HG02970 (cell line): ENCODE results near the gene STK35.
"Not testable (repeated sequence)": the region's sequence is repeated elsewhere in the genome, so short reads cannot be mapped to it uniquely, and the experiment has no call there.

Experiments
- ATAC-seq: cut with Tn5 transposase; IDR thresholded peaks from one replicate; pipeline ENCODE4 v1.9.1; 2021; ENCODE audit warnings: mild to moderate bottlenecking, moderate library complexity, moderate number of reproducible peaks; ENCODE audit not compliant: unreplicated experiment, low FRiP score

The STK35 gene

GRCh38 chr20:2156224-2156623 is 54.6 kb downstream of the STK35 start:
- ATAC-seq, result no peak

GRCh38 chr20:2156666-2157624 is 55.3 kb downstream of the STK35 start:
- ATAC-seq, result no peak

GRCh38 chr20:2162125-2162822 is 60.6 kb downstream of the STK35 start:
- ATAC-seq, result no peak

- no peak for ATAC-seq
These were observed 61.2 kb downstream of the STK35 start for GRCh38 chr20:2162823-2163166.

DNA sequence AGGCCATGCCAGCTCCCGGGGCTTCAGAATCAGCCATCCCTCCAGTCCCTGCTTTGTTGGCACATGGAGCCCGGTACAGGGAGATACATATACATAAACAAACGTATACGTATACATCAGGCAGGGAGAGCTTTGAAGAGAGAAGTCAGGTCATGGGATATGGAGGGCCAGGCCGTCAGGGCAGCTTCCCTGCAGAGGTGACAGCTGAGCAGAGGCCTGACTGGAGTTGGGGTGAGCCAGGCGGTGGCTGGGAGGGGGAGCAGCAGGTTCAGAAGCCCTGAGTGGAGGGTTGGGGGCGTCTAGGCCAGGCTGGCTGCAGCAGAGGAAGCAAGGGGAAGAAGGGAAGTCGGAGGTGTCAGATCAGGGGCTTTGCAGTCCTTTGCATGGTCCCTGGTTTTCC is 61.7 kb downstream of the STK35 start:
- ATAC-seq, result no peak

DNA sequence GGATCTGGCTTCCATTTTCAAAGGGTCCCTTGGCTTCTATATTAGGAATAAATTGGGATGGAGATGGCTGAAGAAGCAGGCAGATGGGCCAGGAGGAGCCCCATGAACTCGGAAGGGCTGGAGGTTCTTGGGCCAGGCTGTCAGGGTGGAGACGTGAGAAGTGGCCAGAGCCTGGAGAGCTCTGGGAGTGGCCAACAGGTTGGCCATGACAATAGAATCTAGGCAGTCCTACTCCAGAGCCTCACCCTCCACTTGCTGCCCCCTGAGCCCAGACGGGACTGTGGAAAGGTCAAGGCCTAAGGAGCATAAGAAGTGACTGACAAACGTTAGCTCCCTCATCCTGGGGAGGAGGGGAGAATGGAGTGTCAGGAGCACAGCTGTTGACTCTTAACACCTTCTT is 62.1 kb downstream of the STK35 start:
- ATAC-seq, result no peak

GRCh38 chr20:2164421-2164820 is 62.8 kb downstream of the STK35 start:
- ATAC-seq, result no peak

DNA sequence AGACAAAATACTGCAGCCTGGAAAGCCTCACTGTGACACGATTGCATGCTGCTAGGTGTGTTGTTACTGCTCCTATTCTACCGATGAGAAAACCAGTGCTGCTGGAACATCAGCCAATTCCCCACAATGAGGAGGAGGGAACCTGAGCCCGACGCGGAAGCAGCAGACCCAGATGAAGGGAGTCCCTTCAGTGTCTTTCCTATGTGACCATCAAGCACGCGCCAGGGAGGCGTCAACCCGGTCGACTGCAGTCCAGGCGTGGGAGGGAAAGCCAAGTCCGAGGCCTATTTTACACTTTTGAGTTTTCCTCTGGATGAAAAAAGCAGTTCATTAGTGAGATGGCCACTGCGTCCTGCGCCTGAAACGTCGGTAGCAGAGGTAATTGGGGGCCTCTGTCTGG is 63.3 kb downstream of the STK35 start:
- ATAC-seq, result no peak

- no peak for ATAC-seq
These were observed 64.2 kb downstream of the STK35 start for GRCh38 chr20:2165871-2166270.

- no peak for ATAC-seq
These were observed 65.5 kb downstream of the STK35 start for GRCh38 chr20:2167112-2167511.

DNA sequence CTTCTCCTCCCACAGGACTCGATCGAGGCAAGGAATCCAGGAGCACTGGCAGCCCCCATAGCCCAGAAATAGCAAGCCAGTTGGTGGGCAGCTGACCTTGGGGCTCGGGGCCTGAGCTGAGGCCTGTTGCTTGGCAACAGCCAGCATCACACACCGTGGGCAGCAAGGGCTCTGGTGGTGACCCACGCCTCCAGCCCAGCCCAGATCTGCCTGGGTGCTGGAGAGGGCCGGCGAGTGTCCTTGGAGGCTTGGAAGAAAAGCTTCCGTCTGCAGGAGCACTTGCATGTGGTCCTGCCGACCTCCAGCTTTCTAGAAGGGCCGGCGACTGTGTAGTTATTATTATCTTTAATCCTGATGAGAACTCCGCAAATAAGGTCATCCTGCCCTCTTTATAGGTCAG is 67.3 kb downstream of the STK35 start:
- ATAC-seq, result no peak

DNA sequence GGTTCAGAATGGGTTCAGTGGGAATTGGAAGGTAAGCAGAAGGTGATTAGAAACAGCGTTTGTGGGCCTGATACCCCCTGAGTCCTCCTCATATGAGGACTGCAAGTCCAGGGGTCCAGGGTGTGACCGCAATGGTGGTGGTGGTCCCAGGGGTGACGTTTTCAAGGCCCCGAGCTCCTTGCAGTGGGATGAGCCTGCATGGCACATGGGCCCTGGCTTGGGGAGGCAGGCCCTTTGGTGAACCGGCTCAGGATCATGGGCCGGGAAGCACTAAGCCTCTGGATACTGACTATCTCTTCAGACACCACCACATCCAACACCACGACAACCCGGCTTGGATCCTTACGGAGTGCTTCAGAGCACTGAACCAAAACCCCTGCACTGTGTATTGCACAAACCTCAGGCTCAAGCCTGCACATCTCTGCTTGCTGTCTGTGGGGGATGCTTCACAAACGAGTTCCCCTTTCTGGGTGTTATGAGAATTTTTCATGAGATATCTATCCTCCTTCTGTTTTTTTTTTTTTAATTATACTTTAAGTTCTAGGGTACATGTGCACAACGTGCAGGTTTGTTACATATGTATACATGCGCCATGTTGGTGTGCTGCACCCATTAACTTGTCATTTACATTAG is 67.9 kb downstream of the STK35 start:
- no peak for ATAC-seq

- no peak for ATAC-seq
These were observed 68.8 kb downstream of the STK35 start for GRCh38 chr20:2170404-2170803.

- no peak for ATAC-seq
These were observed 69.7 kb downstream of the STK35 start for GRCh38 chr20:2171266-2171790.

- not testable (repeated sequence) for ATAC-seq
These were observed 70.2 kb downstream of the STK35 start for GRCh38 chr20:2171840-2172239.

DNA sequence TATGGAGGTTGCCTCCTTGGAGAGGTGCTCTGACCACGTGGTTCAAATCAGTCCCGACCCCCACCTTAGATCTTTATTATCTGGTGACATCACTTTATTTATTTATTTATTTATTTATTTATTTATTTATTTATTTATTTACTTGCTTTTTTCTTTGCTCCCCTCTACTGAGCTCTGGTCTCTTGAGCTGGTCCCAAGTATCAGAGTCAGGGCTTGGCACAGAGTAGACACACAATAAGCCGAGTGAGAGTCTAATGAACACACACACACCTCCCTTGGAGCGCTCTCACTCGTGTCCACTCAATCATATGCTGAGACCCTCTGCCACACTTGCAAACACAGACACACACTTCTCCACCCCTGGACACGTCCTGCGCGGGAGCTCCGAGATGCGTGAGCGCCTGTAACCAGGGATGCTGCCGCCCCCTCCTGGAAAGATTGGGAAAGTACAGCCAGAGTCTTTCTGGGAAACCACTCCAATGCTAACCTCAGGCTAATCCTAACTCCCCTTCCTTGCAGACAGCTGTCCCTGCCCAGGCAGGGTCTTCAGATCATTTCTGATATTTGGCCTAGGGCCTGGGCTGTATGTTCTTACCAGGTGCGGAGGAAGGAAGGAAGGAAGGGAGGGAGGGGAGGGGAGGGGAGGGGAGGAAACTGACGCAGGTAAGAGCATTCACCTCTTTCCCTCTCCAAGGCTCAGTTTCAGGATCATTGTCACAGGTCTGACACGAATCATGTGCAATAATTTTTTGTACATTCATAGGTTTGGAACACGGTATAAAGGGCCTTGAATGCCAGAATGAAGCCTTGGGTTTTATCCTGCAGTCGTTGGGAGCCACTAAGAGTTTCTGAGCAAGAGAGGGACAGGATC is 70.9 kb downstream of the STK35 start:
- ATAC-seq, result no peak

DNA sequence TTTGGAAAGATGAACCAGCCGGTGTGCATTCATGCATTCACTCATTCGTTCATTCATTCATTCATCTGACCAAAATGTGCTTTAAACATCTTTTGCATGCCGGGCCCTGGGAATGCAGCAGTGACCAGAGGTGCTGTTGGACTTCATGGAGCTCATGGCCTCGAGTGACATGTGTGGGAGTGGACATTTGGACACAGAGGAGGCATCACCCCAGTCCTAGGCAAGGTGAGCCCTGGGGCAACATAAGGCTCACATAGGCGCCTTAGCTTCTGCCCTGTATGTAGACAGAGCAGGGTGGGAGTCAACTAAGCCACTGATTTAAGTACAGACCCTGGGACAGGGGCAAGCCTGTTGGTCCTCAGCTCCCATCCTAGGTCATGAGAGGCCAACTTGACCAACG is 71.6 kb downstream of the STK35 start:
- no peak for ATAC-seq

GRCh38 chr20:2174067-2174466 is 72.4 kb downstream of the STK35 start:
- no peak for ATAC-seq

- ATAC-seq, result no peak
These were observed 75.3 kb downstream of the STK35 start for GRCh38 chr20:2176946-2177345.
